Measurements from ENCODE around the gene STEAP3.

STEAP3 gene, protein sequence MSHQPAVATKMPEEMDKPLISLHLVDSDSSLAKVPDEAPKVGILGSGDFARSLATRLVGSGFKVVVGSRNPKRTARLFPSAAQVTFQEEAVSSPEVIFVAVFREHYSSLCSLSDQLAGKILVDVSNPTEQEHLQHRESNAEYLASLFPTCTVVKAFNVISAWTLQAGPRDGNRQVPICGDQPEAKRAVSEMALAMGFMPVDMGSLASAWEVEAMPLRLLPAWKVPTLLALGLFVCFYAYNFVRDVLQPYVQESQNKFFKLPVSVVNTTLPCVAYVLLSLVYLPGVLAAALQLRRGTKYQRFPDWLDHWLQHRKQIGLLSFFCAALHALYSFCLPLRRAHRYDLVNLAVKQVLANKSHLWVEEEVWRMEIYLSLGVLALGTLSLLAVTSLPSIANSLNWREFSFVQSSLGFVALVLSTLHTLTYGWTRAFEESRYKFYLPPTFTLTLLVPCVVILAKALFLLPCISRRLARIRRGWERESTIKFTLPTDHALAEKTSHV

DNA sequence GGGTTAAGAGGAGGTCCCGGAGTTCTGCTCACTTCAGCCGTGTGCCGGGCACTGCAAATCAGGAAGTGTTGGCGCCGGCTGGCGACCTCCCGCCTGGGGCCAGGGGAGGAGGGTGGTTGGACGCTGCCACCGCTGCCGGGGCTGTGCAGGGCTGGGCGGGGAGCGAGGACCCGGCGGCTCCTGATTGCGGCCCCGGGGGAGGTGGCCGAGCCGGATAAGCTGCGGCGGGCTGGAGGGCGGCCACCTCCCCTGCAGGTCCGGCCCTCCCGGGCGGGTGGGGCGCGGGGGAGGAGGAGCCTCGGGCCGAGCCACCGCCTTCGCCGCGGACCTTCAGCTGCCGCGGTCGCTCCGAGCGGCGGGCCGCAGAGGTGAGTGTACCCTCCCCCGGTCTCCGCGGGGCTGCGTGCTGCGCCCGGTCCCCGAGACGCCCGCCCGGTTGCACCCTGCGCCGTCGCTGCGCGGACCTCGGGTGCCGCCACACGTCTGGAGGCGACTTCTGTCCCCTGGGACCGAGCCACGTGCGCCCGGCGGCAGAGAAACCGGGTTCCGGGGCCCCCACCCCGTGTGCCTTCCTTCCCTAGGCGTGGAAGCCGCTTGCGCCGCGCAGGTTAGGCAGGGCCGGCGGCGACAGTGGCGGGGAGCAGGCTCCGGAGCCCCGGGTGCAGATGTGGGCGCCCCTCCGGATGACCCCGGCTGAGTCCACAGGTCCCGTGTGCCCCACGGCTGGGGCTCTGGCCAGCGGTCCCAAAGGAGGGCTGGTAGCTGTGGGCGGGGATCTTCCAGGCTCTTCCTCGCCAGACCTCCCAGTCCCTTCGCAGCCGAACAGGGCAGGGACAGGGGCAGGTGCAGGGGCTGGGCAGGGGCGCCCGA, at the start of gene STEAP3:
STEAP3 (plus strand) TSS at position 314 of the 870 bp plus-strand sequence. CDS start 7,179 bp downstream, outside the sequence.
- DNase-seq (ENCODE audit: low spot score in 2 of 2) = peak; percentile 78 to 90
- Histone ChIP-seq H3K4me1 (no peaks in the 10 kb centered on the region), H3K36me3 (replicated peaks) (no peaks in the 10 kb centered on the region), H3K27me3 (ENCODE audit: low read depth) (no peaks in the 10 kb centered on the region), H3K4me3 (peak within 1 kb of the TSS; percentile 71), H3K9me3 (no peaks in the 10 kb centered on the region)
- in situ Hi-C loops (cut with MboI; ENCODE audit: low sequenced_read_pairs) = no loop called here

GRCh38 chr2:119174216-119174992, 49.2 kb upstream of the STEAP3 start:
- no peaks in the 10 kb centered on the region for H3K36me3 ChIP-seq (replicated peaks)
- DNase-seq (ENCODE audit: low spot score in 2 of 2) = peak; percentile 49 to 81
- in situ Hi-C loops (cut with MboI; ENCODE audit: low sequenced_read_pairs) = no loop called here
- no peaks in the 10 kb centered on the region for H3K27me3 ChIP-seq (ENCODE audit: low read depth)
- no peak overlapping the region for H3K4me3 ChIP-seq
- H3K4me1 ChIP-seq = no peaks in the 10 kb centered on the region
- H3K9me3 ChIP-seq = no peaks in the 10 kb centered on the region

DNA sequence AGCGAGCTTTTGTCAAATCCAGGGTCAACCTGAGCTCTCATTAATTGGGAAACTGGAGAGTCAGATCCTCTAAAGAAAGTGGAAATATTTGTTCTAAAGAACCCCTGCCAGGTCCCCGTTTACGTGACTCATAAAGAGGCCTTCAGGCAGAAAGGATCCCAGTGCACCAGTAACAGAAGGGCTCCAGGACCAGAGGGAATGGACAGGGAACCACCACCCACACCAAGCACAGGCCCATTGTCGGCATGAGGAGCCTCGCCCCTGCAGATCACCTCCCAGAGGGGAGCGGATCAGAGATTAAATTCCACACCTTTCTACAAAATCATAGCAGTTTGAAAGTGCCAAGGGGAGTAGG, 48.7 kb upstream of the STEAP3 start:
- DNase-seq (ENCODE audit: low spot score in 2 of 2) = no peak
- Histone ChIP-seq H3K36me3 (replicated peaks) (no peaks in the 10 kb centered on the region), H3K4me3 (no peak overlapping the region), H3K9me3 (no peaks in the 10 kb centered on the region), H3K4me1 (no peaks in the 10 kb centered on the region), H3K27me3 (ENCODE audit: low read depth) (no peaks in the 10 kb centered on the region)
- in situ Hi-C loops (cut with MboI; ENCODE audit: low sequenced_read_pairs) = no loop called here

DNA sequence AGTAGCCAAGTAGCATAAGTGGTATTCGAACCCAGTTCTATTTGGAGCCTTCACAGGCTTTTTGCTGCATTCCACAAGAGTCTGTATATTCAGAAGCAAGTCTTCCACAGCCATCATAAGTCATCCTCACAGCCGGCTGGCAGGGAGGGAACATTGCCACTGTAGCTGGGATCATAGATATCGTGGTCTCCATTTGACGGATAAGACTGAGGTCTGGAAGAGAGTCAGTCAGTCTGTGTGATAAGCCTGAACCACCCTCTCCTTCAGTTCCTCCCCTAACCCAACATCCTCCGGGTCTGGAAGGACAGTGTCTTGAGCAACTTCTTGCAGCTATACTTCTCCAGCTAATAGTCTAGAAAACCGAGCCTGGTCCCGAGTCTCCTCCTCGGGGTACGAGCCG, 48.1 kb upstream of the STEAP3 start:
- Histone ChIP-seq H3K9me3 (no peaks in the 10 kb centered on the region), H3K4me3 (no peak overlapping the region), H3K27me3 (ENCODE audit: low read depth) (no peaks in the 10 kb centered on the region), H3K4me1 (no peaks in the 10 kb centered on the region), H3K36me3 (replicated peaks) (no peaks in the 10 kb centered on the region)
- in situ Hi-C loops (cut with MboI; ENCODE audit: low sequenced_read_pairs) = no loop called here
- no peak for DNase-seq (ENCODE audit: low spot score in 2 of 2)

DNA sequence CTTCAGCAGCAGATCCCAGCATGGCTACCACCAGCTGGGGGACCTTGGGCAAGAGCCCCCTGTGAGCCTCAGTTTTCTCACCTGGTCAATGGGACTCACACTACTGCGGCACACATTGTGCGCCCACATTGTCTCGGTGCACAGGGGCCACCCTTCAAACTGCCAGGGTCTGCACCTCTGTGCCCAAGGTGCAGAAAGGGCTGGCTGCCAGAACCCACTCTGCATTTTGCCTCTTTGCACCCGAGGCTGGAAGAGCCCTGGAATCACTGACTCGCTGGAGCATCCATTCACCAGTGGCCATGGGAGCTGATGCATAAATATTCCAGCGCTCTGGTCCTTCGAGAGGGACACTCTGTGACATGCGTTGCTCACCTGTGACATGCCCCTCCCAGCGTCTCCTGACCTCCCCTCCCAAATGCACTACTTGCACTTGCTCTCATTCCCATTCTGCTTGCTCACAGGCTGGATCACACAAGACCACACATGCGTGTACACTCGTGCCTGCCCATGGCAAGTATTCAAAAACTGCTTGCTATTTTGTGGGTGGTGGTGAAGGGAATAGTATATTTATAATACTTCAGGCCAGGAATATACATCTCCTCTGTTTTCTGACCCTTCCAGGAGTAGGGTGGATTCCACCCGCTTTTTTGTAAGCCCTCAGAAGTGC, 46.3 kb upstream of the STEAP3 start:
- no peaks in the 10 kb centered on the region for H3K36me3 ChIP-seq (replicated peaks)
- H3K9me3 ChIP-seq = no peaks in the 10 kb centered on the region
- H3K4me1 ChIP-seq = no peaks in the 10 kb centered on the region
- no peaks in the 10 kb centered on the region for H3K27me3 ChIP-seq (ENCODE audit: low read depth)
- in situ Hi-C loops (cut with MboI; ENCODE audit: low sequenced_read_pairs) = no loop called here
- no peak for DNase-seq (ENCODE audit: low spot score in 2 of 2)
- no peak overlapping the region for H3K4me3 ChIP-seq

DNA sequence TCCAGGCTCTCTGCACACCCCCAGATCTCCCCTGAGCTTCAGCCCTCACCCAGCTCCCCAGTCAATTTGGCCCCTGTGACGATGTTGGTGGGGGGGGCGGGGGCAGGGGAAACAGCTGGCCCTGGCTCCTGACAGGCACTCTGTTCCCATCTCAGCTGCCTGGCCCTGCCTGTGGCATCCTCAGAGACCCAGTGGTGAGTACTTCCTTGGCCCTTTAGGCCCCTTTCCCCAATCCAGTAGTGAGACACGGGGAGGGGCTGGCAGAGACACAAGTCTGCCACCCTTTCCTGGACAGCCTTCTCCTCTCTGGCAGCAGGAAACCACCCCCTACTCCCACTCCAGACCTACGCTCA, 45.8 kb upstream of the STEAP3 start:
- in situ Hi-C loops (cut with MboI; ENCODE audit: low sequenced_read_pairs) = no loop called here

GRCh38 chr2:119178776-119179175, 44.9 kb upstream of the STEAP3 start:
- no peaks in the 10 kb centered on the region for H3K9me3 ChIP-seq
- H3K36me3 ChIP-seq (replicated peaks) = no peaks in the 10 kb centered on the region
- H3K4me3 ChIP-seq = no peak overlapping the region
- in situ Hi-C loops (cut with MboI; ENCODE audit: low sequenced_read_pairs) = no loop called here
- no peaks in the 10 kb centered on the region for H3K4me1 ChIP-seq
- no peaks in the 10 kb centered on the region for H3K27me3 ChIP-seq (ENCODE audit: low read depth)
- DNase-seq (ENCODE audit: low spot score in 2 of 2) = no peak

More for the DNA sequence above, 45.8 kb upstream of the STEAP3 start:
- no peaks in the 10 kb centered on the region for H3K27me3 ChIP-seq (ENCODE audit: low read depth)
- H3K9me3 ChIP-seq = no peaks in the 10 kb centered on the region
- no peaks in the 10 kb centered on the region for H3K36me3 ChIP-seq (replicated peaks)
- no peaks in the 10 kb centered on the region for H3K4me1 ChIP-seq
- no peak for DNase-seq (ENCODE audit: low spot score in 2 of 2)
- H3K4me3 ChIP-seq = no peak overlapping the region

DNA sequence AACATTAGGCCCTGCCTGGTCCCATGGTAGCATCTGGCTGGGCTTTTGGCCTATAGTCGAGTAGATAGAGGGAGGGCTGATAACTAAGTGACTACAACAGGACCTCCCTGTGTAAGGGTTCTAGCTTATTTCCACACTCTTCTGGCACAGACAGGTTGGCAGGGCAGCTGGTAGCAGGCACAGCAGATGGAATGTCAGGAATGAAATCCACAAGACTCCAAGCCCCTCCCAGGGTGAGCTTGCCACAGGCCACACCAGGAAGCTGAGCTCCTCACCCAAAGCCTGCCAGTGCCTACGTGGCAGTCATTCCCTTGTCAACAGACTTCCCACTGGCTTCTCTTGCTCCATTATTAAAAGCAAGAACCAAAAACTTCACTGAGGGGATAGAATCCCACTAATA, 44.4 kb upstream of the STEAP3 start:
- H3K36me3 ChIP-seq (replicated peaks) = no peaks in the 10 kb centered on the region
- H3K4me3 ChIP-seq = no peak overlapping the region
- no peak for DNase-seq (ENCODE audit: low spot score in 2 of 2)
- H3K4me1 ChIP-seq = no peaks in the 10 kb centered on the region
- in situ Hi-C loops (cut with MboI; ENCODE audit: low sequenced_read_pairs) = no loop called here
- H3K27me3 ChIP-seq (ENCODE audit: low read depth) = no peaks in the 10 kb centered on the region
- no peaks in the 10 kb centered on the region for H3K9me3 ChIP-seq

DNA sequence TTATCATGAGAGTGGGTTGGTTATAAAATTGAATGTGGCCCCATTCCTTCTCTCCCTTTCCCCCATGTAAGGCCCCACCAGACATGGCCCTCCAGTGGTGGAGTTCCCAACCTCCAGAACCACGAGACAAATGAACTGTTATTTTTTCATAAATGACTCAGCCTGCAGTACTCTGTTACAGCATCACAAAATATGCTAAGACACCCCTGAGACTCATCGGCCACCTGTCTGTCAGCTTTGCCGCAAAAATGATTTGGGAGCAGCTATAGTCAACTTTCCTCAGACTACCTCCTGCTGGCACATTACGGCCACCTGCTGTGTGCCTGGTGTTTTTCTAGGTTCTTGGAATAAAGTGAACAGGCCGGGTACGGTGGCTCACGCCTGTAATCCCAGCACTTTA, 43.6 kb upstream of the STEAP3 start:
- no peaks in the 10 kb centered on the region for H3K4me1 ChIP-seq
- in situ Hi-C loops (cut with MboI; ENCODE audit: low sequenced_read_pairs) = no loop called here
- H3K9me3 ChIP-seq = no peaks in the 10 kb centered on the region
- no peak for DNase-seq (ENCODE audit: low spot score in 2 of 2)
- H3K4me3 ChIP-seq = no peak overlapping the region
- H3K36me3 ChIP-seq (replicated peaks) = no peaks in the 10 kb centered on the region
- H3K27me3 ChIP-seq (ENCODE audit: low read depth) = no peaks in the 10 kb centered on the region

DNA sequence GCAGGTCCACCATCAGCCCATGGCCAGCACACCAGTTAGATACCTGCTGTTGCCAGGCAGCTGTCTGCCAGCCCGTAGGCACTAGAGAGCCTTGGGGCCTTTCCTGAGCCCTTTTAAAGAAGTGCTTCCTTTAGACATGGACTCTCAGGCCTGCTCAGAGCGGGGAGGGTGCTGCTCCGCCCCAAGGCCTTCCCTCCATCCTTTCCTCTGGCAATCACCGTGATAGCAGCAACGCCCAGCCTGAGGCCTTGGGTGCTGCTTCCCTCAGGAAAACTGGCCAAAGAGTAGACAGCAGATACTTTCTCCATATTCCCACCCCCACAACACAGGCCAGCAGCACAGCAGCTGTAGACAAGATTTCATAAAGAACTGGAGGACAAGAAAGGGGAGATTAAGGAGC, 42.7 kb upstream of the STEAP3 start:
- no peak for DNase-seq (ENCODE audit: low spot score in 2 of 2)
- H3K9me3 ChIP-seq = no peaks in the 10 kb centered on the region
- no peak overlapping the region for H3K4me3 ChIP-seq
- no peaks in the 10 kb centered on the region for H3K4me1 ChIP-seq
- H3K27me3 ChIP-seq (ENCODE audit: low read depth) = 0 out of 2 replicates have a peak, but pooled peaks cover 2% of the 10 kb centered on the region
- in situ Hi-C loops (cut with MboI; ENCODE audit: low sequenced_read_pairs) = no loop called here
- no peaks in the 10 kb centered on the region for H3K36me3 ChIP-seq (replicated peaks)

- 0 out of 2 replicates have a peak, but pooled peaks cover 3% of the 10 kb centered on the region for H3K27me3 ChIP-seq (ENCODE audit: low read depth)
- DNase-seq (ENCODE audit: low spot score in 2 of 2) = no peak
- H3K4me3 ChIP-seq = no peak overlapping the region
- no peaks in the 10 kb centered on the region for H3K9me3 ChIP-seq
- no peaks in the 10 kb centered on the region for H3K36me3 ChIP-seq (replicated peaks)
- in situ Hi-C loops (cut with MboI; ENCODE audit: low sequenced_read_pairs) = no loop called here
- no peaks in the 10 kb centered on the region for H3K4me1 ChIP-seq
Measured at GRCh38 chr2:119181391-119181790, 42.2 kb upstream of the STEAP3 start.

DNA sequence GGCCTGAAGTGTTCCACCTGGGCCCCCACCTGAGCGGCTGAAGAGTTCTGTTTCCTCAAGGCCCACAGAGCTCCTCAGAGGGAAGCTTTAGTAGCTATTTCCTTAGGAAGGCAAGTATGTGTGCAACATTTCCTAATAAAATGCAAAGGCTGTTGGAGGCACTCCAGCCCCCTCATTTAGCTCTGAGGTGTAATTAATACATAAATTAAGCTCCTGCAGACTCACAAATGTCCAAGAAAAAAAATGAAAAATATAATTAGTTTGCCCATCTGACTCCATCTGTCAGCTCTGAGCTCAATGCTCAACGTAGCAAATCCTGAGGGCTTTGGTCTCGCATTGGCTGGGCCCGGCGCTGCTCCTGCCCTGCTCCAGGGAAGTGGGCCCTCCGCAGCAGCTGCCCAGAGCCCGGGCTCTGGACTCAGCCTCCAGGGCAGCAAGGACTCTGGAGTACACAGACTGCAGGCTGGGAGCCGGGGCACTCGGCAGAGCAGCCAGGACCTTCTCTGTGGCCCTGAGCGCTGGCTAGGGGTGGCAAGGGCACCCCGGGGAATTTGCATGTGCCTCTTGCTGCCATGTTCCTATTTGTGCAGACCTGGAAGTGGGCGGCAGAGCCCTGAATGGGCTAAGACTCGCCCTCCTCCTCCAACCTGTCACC, 41.7 kb upstream of the STEAP3 start:
- Histone ChIP-seq H3K4me1 (no peaks in the 10 kb centered on the region), H3K9me3 (no peaks in the 10 kb centered on the region), H3K4me3 (no peak overlapping the region), H3K36me3 (replicated peaks) (no peaks in the 10 kb centered on the region), H3K27me3 (ENCODE audit: low read depth) (0 out of 2 replicates have a peak, but pooled peaks cover 3% of the 10 kb centered on the region)
- DNase-seq (ENCODE audit: low spot score in 2 of 2) = no peak
- in situ Hi-C loops (cut with MboI; ENCODE audit: low sequenced_read_pairs) = no loop called here

- Histone ChIP-seq H3K4me1 (no peaks in the 10 kb centered on the region), H3K27me3 (ENCODE audit: low read depth) (peaks cover 6% of the 10 kb centered on the region; the same call in 1 of the 2 replicates), H3K36me3 (replicated peaks) (no peaks in the 10 kb centered on the region), H3K9me3 (no peaks in the 10 kb centered on the region), H3K4me3 (no peak overlapping the region)
- in situ Hi-C loops (cut with MboI; ENCODE audit: low sequenced_read_pairs) = no loop called here
- DNase-seq (ENCODE audit: low spot score in 2 of 2) = no peak
Measured at GRCh38 chr2:119184512-119184911, 39.1 kb upstream of the STEAP3 start.

Data from HAP-1 (cell line).